K562 (cell line): ENCODE results near the gene STS. TPM values are rescaled to one million over a fixed set of nuclear protein-coding genes. Genes with fewer than 3 reads are reported as not detected.

ENCODE experiments used
- GTF2F1 ChIP-seq: IDR thresholded peaks from 2 replicates; pipeline ENCODE4 v1.6.1; 2011; ENCODE audit warnings: low read depth, low read length, improper control_type of control experiment
- HMG20A ChIP-seq: fragments of 450-650 bp; formaldehyde crosslinking; conservative IDR thresholded peaks from 2 replicates; pipeline ENCODE4 v1.4.0; 2020; ENCODE audit warnings: mild to moderate bottlenecking, mixed read lengths
- JUN ChIP-seq, 2 experiments: sonication (generic) in 1 of 2; formaldehyde crosslinking in 1 of 2; IDR thresholded peaks; 2 replicates each; pipeline versions ENCODE4 v1.6.1 to v1.8.0; 2012 to 2022; ENCODE audit warnings: borderline replicate concordance in 2 of 2, mild to moderate bottlenecking in 2 of 2, improper control_type of control experiment in 1 of 2, low read depth in 1 of 2, low read length in 1 of 2, missing genetic modification reagents in 1 of 2
- PREB ChIP-seq: sonication (generic); formaldehyde crosslinking; IDR thresholded peaks from 2 replicates; pipeline ENCODE4 v1.8.1; 2023; ENCODE audit warnings: mild to moderate bottlenecking, missing genetic modification reagents
- TEAD4 ChIP-seq, 2 experiments: sonication (generic) in 1 of 2; formaldehyde crosslinking in 1 of 2; IDR thresholded peaks; 2 replicates each; pipeline versions ENCODE4 v1.6.1 to v1.8.0; 2012 to 2022; ENCODE audit warnings: borderline replicate concordance in 1 of 2, inconsistent platforms in 1 of 2, low read length in 1 of 2, mild to moderate bottlenecking in 1 of 2, missing genetic modification reagents in 1 of 2
- polyA plus RNA-seq, 8 experiments: library from polyadenylated mRNA; depleted of rRNA in 4 of 8; stranded (reverse) in 5 of 8; unstranded in 3 of 8; fragments of >200 nt; fragmentation: Nextera tagmentation in 2 of 8; fragmentation: Illumina TruSeq in 1 of 8; extraction: Ambion mirVana in 2 of 8; extraction: Trizol in 1 of 8; gene quantifications; 2 replicates each; pipeline versions ENCODE4 v1.2.1 to v1.2.3, GENCODE V29; 2011 to 2014; ENCODE audit warnings: inconsistent platforms in 1 of 8, missing spikeins in 1 of 8
- total RNA-seq, 7 experiments: library from RNA; depleted of rRNA in 6 of 7; stranded (reverse); fragments of >200 nt in 6 of 7; fragmentation: Illumina TruSeq in 2 of 7; extraction: Trizol in 2 of 7; gene quantifications; 2 replicates each; pipeline versions ENCODE4 v1.2.1 to v1.2.3, GENCODE V29; 2011 to 2021; ENCODE audit warnings: low replicate concordance in 1 of 7
- TF ChIP-seq, protein P1 (sequence below), 2 experiments: fragments of 450-650 bp in 1 of 2; sonication (generic) in 1 of 2; formaldehyde crosslinking in 1 of 2; IDR thresholded peaks in 1 of 2; conservative IDR thresholded peaks in 1 of 2; 2 replicates each; pipeline versions ENCODE4 v1.6.1 to v1.8.1; 2016 to 2023; ENCODE audit warnings: mild to moderate bottlenecking in 2 of 2, moderate library complexity in 2 of 2, inconsistent platforms in 1 of 2, missing genetic modification reagents in 1 of 2
- TF ChIP-seq, protein P2 (sequence below), 3 experiments: IDR thresholded peaks in 2 of 3; conservative IDR thresholded peaks in 1 of 3; 2 replicates each; pipeline ENCODE4 v1.5.1; 2011 to 2012; ENCODE audit warnings: low read length in 3 of 3, mild to moderate bottlenecking in 3 of 3, control low read depth in 2 of 3, improper control_type of control experiment in 1 of 3, inconsistent platforms in 1 of 3, low read depth in 1 of 3, mixed read lengths in 1 of 3, moderate library complexity in 1 of 3; ENCODE audit not compliant: insufficient read depth in 2 of 3
- TF ChIP-seq, protein P3 (sequence below): fragments of 450-650 bp; IDR thresholded peaks from 2 replicates; pipeline ENCODE4 v1.6.1; 2016; ENCODE audit warnings: missing biosample characterization, missing genetic modification characterization
- TF ChIP-seq, protein P4 (sequence below), 2 experiments: fragments of 450-650 bp; formaldehyde crosslinking in 1 of 2; IDR thresholded peaks; 2 replicates each; pipeline versions ENCODE4 v1.4.0 to v1.6.1; 2014 to 2020; ENCODE audit warnings: mild to moderate bottlenecking in 2 of 2, borderline replicate concordance in 1 of 2, low read depth in 1 of 2

Gene STS
- total and polyA plus RNA-seq, 9 of the 15 experiments (the other 6 are each of a cell fraction or from before 2014, with no cell fraction given), result 0.14 to 1.3 (median 0.63) TPM

GRCh38 chrX:7170898-7171297, 23.4 kb downstream of the STS start (continued):
- TF ChIP-seq, protein P1, sequence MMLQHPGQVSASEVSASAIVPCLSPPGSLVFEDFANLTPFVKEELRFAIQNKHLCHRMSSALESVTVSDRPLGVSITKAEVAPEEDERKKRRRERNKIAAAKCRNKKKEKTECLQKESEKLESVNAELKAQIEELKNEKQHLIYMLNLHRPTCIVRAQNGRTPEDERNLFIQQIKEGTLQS (IDR thresholded peaks at IDR 0.05), result peak; percentile 70
- TF ChIP-seq, protein P1 (CRISPR knock-in tag; conservative IDR thresholded peaks at IDR 0.05), result no peak
- no peak for TF ChIP-seq GTF2F1
- peak; percentile 58; the same call in 1 of the 2 replicates for TF ChIP-seq JUN (IDR thresholded peaks at IDR 0.05; ENCODE audit: borderline replicate concordance, low read depth, low read length)
- TF ChIP-seq JUN (CRISPR knock-in tag; IDR thresholded peaks at IDR 0.05; ENCODE audit: borderline replicate concordance), result no peak
- TF ChIP-seq, protein P2, sequence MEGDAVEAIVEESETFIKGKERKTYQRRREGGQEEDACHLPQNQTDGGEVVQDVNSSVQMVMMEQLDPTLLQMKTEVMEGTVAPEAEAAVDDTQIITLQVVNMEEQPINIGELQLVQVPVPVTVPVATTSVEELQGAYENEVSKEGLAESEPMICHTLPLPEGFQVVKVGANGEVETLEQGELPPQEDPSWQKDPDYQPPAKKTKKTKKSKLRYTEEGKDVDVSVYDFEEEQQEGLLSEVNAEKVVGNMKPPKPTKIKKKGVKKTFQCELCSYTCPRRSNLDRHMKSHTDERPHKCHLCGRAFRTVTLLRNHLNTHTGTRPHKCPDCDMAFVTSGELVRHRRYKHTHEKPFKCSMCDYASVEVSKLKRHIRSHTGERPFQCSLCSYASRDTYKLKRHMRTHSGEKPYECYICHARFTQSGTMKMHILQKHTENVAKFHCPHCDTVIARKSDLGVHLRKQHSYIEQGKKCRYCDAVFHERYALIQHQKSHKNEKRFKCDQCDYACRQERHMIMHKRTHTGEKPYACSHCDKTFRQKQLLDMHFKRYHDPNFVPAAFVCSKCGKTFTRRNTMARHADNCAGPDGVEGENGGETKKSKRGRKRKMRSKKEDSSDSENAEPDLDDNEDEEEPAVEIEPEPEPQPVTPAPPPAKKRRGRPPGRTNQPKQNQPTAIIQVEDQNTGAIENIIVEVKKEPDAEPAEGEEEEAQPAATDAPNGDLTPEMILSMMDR (IDR thresholded peaks at IDR 0.05 in 2 of 3, conservative IDR thresholded peaks at IDR 0.05 in 1 of 3; ENCODE audit: insufficient read depth in 2 of 3, low read depth in 1 of 3, low read length in 3 of 3), result peak; percentile 58 to 66 (median 59)
- no peak for TF ChIP-seq TEAD4 (IDR thresholded peaks at IDR 0.05; ENCODE audit: low read length)
- no peak for TF ChIP-seq TEAD4 (CRISPR knock-in tag; IDR thresholded peaks at IDR 0.05; ENCODE audit: borderline replicate concordance)
- TF ChIP-seq, protein P3, sequence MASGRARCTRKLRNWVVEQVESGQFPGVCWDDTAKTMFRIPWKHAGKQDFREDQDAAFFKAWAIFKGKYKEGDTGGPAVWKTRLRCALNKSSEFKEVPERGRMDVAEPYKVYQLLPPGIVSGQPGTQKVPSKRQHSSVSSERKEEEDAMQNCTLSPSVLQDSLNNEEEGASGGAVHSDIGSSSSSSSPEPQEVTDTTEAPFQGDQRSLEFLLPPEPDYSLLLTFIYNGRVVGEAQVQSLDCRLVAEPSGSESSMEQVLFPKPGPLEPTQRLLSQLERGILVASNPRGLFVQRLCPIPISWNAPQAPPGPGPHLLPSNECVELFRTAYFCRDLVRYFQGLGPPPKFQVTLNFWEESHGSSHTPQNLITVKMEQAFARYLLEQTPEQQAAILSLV (tag), result no peak
- TF ChIP-seq PREB (CRISPR knock-in tag), result no peak
- no peak for TF ChIP-seq HMG20A (CRISPR knock-in tag)
- TF ChIP-seq, protein P4, sequence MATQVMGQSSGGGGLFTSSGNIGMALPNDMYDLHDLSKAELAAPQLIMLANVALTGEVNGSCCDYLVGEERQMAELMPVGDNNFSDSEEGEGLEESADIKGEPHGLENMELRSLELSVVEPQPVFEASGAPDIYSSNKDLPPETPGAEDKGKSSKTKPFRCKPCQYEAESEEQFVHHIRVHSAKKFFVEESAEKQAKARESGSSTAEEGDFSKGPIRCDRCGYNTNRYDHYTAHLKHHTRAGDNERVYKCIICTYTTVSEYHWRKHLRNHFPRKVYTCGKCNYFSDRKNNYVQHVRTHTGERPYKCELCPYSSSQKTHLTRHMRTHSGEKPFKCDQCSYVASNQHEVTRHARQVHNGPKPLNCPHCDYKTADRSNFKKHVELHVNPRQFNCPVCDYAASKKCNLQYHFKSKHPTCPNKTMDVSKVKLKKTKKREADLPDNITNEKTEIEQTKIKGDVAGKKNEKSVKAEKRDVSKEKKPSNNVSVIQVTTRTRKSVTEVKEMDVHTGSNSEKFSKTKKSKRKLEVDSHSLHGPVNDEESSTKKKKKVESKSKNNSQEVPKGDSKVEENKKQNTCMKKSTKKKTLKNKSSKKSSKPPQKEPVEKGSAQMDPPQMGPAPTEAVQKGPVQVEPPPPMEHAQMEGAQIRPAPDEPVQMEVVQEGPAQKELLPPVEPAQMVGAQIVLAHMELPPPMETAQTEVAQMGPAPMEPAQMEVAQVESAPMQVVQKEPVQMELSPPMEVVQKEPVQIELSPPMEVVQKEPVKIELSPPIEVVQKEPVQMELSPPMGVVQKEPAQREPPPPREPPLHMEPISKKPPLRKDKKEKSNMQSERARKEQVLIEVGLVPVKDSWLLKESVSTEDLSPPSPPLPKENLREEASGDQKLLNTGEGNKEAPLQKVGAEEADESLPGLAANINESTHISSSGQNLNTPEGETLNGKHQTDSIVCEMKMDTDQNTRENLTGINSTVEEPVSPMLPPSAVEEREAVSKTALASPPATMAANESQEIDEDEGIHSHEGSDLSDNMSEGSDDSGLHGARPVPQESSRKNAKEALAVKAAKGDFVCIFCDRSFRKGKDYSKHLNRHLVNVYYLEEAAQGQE (IDR thresholded peaks at IDR 0.05; ENCODE audit: borderline replicate concordance), result peak; percentile 41; the same call in 1 of the 2 replicates
- TF ChIP-seq, protein P4 (CRISPR knock-in tag; IDR thresholded peaks at IDR 0.05; ENCODE audit: low read depth), result no peak
